ENCODE measurements around the gene TMA16.
A peak's percentile ranks its signal among the peaks of the same experiment; 100 is the strongest.
"Not testable (repeated sequence)": the region's sequence is repeated elsewhere in the genome, so short reads cannot be mapped to it uniquely, and the experiment has no call there.

Gene TMA16

DNA sequence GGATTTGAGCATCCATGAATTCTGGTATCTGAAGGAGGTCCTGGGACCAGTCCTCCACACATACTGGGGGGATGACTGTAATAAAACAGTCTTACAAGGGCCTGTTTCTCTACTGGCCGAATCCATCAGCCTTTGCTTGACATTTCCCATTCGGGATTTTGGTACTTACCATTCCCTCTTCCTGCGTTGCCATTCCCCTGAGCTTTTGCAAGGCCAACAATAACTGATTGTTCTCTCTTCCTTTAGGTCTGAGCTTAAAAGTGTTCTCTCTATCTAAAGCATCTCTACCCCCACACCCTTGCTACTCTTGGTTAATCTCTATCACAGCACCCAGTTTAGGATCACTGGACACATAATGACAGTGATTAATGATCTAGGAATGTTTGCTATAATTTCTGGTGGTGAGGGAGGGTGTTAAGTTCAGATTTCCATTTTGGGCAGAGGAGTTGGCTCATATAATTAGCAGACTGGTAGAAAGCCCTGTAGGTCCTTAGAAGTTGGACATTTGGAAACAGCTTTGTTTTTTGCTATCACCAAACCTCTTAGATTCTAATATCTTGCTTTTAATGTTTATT, 29.4 kb downstream of the TMA16 start:
- DNase-seq, result no peak

DNA sequence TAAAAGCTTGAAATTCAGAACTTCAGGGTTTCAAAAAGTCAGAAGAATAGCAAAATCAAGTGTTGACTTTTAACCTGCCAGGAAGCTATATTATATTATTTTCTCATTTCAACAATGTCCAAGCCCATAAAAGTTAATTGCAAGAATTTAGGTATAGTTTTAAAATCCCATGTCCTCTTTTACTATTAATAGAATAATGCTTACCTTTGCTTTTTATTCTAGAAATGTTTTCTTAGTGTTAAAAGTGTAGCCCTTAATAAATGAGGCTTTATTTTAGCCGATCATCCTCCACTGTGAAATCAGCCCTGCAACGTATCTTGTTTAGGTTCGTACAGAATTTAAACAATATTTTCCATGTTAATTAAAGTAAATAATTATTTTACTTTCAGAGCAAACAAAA, 31.5 kb downstream of the TMA16 start:
- no peak for DNase-seq

DNA sequence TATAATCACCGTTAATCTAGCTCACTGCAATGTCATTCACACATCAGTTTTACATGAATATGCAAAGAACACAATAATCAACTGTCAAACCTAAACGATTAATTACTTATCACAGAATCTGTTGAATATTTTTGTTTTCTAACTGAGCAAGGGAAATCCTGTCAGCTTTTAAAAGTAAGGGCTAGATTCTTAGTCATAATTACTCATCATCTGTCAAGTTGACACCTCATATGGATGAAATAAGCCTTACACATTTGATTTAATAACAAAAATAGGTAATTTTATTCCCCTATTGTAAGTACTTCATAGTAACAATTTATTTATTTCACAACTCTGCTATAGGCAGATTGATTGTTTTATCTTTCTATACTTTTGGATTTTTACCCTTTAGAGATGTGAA, 32.7 kb downstream of the TMA16 start:
- no peak for DNase-seq

DNA sequence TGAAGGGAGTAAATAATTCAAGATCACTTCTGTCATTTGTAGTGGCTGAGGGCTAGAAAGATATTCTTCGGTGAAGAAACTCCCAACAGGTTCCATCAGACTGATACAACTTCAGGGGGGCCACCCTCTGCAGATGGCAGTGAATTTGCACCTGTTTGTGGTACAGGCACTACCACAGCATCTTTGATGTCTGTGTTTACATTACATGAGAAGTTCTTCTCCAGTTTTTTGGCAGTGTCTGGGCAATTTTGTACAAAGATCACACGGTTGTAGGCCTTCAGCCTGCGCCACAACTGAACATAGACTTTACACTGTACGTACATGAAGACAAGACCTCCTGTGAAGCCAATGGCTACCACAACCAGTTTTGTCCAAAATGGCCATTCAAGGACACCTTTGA, 34.2 kb downstream of the TMA16 start:
- DNase-seq, result no peak

DNA sequence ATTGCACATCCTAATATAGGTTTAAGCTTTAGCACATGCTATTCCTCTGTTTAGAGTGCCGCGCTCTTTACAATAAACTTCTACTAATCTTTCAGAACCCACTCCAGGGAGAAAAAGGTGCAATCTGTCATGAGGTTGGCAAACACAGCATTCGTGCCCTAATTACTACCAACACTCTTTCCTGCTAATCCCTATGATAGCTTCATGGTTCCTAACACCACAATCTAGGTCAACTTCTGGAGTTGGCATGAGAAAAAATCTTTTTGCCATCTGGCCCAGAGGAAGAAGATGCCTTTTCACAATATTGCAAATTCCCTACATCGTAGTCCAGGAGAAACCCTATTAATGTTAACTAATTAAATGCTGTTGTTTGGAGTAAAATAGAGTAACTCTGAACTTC, 39.6 kb downstream of the TMA16 start:
- no peak for DNase-seq

DNA sequence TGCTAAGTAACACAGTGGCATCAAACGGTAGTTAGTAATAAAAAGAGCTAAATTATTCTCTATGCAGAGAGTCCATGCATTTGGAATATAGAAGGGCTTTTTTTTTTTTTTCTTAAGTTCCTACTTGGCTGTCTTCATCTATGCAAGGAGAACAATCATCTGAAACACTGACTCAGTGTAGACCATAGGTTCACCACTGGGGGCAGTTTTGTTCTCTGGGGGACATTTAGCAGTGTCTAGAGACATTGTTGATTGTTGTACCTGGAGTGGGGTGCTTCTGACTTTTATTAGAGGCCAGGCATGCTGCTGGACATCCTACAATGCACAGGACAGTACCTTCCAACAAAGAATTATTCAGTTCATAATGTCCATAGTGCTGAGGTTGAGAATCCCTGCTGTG, 41.2 kb downstream of the TMA16 start:
- DNase-seq, result no peak

DNA sequence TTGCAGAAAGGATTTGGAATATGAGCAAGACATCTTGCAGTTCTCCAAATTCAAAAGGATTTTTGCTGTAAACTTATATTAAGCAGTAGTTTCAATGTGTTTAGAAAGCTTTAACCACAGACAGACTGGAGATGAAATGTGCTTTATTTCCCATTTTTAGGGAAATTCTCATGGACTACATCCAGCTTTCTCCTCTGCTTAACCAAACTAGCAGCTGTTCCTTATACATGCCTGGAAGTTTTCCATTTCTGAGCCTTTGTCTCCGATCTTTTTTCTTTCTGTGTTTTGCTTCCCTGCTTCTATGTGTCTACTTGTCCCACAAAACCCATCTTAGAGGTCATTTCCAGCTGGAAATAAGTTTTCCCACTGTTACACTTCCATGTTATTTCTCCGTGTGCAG, 41.6 kb downstream of the TMA16 start:
- no peak for DNase-seq

DNA sequence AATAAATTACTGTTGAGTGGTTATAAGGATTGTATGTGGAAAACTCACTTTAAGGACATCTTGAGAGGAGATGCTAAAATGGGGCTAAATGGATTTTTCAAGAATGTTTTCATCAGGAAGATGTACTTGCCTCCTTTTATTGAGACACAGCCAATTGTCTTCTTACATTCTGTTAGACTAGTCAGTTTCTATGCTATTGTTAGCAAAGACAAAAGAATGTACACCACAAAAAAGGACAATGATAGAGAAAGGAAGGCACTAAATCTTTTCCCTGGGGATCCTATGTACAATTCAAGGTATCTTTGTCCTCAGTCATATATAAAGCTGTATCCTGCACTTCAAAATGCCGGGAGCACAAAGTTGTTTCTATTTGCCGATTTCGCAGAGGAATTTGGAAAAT, 42.6 kb downstream of the TMA16 start:
- no peak for DNase-seq

DNA sequence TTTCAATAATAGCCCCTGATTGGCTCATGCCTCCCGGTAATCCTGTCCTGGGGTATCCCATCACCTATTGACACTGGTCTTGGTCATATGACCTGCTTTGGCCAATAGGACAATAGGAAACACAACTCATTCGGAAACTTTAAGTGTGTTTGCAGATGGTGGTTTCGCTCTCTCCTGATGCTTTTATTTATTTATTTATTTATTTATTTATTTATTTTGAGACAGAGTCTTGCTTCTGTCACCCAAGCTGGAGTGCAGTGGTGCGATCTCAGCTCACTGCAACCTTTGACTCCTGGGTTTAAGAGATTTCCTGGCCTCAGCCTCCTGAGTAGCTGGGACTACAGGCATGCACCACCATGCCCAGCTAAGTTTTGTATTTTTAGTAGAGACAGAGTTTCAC, 44.3 kb downstream of the TMA16 start:
- DNase-seq, result not testable (repeated sequence)

DNA sequence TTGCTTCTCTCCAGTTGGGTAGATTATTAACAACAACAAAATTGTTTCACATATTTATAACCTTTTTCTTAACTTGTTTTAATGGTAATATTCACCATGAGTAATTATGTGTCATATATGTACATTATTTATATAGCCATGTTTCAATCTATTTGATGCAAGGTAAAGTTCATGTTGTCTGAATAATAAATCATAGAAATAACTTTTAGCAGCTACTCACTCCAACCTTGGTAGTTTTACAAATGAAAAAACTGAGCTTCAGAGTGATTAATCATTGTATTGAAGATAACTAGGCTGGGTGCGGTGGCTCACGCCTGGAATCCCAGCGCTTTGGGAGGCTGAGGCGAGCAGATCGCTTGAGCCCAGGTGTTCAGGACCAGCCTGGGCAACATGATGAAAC, 46.0 kb downstream of the TMA16 start:
- no peak for DNase-seq

DNA sequence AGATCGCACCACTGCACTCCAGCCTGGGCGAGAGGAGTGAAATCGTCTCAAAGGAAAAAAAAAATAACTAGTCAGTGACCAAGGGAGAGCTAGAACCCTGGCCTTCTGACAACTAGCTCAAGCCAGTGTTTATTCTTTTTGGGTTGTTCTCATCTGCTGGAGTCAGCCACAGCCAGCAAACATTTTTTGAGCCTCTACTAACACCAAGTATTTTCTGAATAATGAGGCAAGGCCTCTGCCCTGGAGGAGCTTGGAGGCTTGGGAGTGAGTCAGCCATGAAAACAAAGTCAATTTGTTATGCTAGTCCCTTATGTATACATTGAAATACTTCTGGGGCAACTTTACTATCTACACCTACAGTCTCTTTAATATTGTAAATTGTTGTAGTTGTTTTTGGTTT, 46.5 kb downstream of the TMA16 start:
- DNase-seq, result no peak

DNA sequence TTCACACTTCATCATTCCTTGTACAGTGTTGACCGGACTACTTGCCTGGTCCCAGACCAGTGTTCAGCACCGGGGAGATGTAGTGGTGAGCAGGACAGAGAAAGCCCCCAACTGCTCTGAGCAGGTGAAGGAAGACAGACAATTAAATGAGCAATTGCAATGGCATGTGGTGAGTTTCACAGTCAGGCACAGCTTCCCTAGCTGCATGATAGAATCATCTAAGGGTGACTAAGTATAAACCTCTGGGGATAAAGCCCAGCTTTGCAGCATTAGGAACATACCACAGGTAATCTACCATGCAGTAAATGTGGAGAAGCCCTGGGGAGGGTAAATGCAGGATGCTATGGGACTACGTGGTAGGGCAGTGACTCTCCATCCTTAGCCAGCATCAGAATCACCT, 47.8 kb downstream of the TMA16 start:
- DNase-seq, result no peak

DNA sequence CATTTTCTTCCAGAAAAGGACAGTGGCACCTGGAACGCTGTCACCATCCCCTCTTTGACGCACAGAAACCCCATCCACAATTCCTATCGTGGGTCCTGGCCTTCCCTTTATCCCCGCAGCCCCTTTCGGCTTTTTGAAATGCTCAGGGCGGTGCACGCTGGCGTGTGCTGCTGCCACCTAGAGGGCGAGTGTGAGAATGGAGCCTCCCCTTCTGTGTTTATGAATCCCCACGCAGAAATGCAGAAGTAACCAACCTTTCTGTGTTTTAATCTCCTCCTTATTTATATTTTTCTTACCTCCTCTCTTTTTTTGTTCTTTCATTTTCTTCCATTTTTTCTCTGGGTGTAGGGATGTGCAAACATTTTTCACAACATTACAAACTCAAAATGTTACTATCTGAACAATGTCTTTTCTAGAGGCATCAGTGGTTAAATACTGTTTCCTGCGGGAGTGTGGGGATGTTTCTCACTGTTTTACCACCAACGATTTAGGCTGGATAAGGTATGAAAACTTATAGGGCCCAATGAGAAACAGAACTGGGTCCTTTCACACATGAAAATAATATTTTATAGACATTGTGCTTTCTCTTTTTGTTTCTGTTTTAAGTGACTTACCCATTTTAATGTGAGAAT, 50.0 kb downstream of the TMA16 start:
- peak; percentile 76 for DNase-seq

DNA sequence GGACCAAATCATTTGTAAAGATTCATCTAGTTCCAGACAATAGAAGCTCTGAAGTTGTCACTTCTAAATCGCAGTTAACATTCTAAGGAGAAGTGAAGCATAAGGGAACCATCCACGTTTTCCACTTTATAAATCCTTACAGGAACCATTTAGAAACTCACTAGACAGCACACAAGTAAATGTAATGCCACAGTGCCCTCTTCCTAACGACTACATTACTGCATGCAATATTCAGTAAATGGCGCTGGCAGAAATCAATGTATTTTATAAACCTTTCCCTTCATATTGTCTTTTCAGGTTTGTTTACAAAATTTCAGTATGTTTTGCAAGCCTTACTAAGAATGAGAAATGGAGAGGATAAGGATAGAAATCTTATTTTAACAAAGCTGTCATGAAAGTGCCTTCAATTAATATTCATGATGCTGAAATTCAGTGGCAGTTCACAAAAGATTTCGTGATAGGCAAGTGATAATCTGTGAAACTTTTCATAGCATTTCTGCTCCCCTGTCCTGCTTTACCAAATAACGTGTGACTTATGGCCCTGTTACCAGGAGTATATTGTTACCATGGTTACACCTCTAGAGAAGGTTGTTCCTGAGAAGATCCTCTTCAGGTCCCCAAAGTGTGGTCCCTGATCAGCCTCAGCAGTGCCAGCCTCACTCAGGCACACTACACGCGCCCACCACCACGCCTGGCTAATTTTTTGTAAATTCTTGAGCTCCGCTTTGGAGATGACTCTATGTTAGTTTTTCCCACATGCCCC, 54.2 kb downstream of the TMA16 start:
- DNase-seq, result peak; percentile 47

DNA sequence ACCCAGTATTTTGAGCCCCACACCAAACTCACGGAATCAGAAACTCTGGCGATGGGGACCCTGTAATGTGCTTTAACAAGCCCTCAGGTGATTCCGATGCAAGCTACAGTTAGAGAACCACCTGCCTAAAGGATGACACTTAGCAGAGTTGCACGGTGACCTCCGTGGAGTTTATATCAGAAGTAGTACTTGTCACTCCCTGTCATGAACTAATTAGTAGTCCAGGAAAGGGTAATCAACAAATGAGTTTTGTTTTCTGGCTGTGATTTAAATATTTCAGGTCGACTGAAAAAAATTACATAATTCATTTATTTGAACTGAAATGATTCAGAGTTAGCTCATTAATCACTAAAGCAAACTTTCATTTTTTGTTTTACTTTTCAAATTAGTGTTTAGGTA, 56.4 kb downstream of the TMA16 start:
- DNase-seq, result peak; percentile 42

DNA sequence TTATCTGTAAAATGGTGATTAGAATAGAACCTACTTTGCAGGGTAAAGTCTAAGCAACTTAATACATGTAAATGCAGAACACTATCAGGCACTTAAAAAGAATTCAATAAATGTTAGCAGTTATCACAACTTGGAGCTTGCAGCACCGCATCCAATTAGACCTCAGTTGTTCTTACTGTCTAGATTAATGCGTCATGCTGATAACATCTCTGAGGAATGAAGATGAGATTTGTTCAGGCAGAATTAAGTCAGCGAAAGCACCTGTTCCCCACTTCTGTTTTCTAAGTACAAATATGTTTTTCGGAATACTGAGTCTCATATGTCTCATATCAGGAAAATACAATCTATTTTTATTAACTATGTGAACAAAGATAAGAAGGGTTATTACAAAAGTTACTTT, 58.7 kb downstream of the TMA16 start:
- DNase-seq, result no peak

DNA sequence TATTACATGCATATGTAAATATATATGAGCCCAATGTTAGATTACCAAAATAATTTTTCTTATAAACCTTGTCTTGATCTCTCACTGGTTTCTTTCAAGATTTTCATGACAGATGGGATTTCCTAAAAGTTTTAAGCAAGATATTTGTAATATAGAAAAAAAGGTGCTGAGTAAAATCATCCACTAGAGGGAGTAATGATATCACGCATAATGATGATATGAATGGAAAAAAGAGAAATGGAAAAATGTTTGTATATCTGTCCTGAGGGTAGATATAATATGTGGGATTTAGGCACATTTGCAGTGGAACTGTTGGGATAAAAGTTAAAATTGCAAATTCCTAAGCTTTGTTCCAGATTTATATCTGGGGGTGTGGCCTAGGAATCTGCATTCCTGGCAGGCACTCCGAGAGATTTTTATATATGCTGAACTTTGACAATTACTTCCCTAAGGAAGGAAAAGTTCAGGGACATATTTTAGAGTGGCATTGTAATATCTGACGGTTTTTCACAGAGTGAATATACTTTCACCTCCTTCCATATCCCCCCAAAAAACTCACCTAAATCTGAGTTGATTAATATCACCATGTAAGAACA, 60.5 kb downstream of the TMA16 start:
- DNase-seq, result peak; percentile 65

DNA sequence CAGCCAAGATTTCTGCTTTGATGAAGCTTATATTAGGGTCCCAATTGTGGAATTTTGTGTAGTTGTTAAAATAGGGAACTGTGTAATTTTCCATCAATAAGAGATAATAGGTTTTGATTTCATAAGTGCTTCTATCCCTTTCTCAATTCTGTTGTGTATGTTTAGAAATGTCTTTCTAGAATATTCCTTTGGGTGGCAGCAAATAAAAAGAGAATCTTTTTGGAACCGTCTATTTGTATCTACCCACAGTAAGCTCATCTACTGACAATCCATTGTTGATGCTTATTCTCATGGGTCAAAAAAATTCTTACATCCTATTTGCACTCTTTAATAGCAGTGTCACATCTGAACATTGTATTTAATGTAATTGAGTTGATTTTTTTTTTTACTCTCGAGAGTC, 61.7 kb downstream of the TMA16 start:
- peak; percentile 55 for DNase-seq

DNA sequence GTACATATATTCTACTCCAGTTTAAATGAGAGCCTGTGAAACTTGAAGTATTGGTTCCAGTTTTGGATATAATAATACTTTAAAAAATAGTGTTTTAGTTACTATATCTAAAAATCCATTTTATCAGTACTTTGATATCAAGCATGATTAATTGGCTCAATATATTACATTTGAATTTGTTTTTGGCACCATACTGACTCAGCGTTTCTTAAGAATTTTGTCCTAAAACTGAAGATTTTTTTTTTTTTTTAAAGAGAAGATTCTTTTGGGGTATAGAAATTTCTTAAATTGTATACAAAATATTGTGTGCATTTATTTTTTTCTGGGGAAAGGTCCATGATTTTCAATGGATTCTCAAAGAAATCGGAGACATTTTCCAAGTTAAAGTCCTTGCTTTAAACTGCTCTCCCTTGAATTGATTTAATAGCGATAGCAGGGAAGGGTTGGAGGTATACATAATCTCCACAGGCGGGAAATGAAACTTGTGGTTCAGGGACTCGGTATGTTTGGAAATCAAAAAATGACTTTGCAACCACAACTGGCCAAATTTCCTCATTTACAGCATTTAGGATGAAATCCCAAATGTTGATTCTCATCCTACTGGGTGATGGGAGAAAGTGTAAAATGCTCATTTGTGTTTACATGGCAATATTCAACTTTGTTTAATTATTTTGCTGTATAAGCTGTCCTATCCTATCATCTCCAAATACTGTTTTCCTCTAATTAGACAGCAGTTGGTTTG, 62.3 kb downstream of the TMA16 start:
- peak; percentile 88 for DNase-seq

DNA sequence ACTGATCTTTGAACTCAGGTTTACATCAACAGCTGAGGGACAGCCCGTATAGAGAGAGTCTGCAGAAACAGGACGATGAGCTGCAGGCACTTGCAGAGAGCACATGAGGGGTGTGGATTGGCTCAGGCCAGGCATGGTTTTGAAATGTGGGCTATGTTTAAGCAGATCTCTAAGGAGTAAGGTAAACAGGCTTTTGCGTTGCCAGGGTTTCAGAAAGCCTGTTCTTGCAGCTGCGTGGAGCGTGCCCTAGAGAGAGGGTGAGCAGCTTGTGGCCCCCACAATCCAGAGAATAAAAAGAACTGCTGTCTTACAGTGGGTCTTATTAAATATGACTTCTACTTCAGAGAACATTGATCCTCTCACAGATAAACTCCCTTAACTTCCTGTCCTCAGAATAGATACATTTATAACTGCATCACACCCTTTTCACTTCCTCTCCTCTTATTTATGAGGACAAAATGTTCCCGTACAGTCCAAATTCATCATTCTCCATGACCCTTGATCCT, 64.1 kb downstream of the TMA16 start:
- peak; percentile 42 for DNase-seq

DNA sequence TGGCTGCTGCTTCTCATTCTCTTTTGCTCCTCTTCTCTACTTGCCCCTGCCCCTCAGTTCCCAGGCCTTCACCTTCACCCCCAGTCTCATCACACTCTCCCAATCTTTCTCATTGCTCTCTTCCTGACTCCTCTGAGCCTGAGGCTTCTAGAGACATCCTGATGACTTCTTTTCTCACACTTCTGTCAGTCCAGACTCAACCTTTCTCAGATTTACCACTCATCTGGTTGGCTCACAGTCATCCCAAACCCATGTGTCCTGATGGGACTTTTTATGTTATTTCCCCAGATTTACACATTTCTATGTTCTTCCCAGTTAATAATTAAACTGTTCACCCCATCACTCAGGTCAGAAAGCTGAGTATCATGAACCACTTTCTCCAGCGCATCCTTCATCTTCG, 68.0 kb downstream of the TMA16 start:
- no peak for DNase-seq

DNA sequence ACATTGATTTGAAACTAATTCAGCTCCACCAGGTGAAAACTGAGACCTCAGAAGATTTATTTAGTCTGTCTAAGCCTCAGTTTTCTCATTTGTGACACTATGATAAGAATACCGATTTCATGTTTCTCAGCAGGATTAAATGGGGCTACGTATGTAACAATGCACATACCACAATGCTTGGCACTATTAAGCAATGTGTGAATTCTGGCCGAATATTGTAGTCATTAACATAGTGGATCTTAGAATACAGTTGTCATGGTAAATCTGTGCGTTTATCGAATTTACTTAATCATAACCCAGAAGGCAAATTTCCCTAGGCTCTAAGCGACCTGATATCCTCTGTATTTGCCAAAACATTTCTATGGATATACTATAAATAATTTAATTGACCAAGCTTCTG, 69.1 kb downstream of the TMA16 start:
- no peak for DNase-seq

DNA sequence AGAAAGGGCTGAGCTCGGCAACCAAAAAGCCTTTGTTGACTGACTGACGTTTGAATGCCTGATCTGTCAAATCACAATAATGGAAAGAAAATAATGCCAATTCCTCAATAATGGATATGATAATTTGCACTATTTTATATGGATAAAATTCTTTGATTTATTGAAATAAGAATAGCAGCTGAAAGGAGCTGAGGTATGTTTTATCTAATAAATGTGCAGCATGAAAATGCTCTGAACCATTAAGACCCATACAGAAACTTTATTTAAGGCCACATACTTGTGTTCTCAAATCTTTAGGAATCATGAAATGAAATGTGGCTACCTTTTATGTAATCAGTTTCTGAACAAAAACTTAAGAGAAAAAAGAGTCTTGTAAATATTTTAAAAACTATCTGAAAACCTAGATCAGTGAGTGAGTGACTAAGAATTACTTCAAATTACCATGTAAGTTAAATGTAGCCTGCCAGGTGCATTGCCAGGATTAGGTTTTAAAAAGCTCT, 69.8 kb downstream of the TMA16 start:
- no peak for DNase-seq
